OCI-LY7 (cell line): ENCODE results near the gene TTF2. TPM values are rescaled to one million over a fixed set of nuclear protein-coding genes. Genes with fewer than 3 reads are reported as not detected.

Source experiments
- BruUV-seq: library from RNA; stranded (reverse); fragments of 400-500 nt; replicated peaks from 2 replicates; lab custom pipeline; 2021; lab: Mats Ljungman, UMichigan
- CTCF ChIA-PET: fragments of 300-600 bp; sonication (Branson Sonifier 250); formaldehyde crosslinking; loops from one replicate; lab custom pipeline; 2022; ENCODE audit warnings: antibody characterized with exemption; ENCODE audit not compliant: unreplicated experiment; lab: Charles Lee
- POLR2A ChIA-PET: fragments of 300-600 bp; sonication (Branson Sonifier 250); formaldehyde crosslinking; loops from one replicate; lab custom pipeline; 2022; ENCODE audit warnings: antibody characterized with exemption; lab: Charles Lee
- DNase-seq: peaks from one replicate; pipeline ENCODE4 v3.0.0-alpha.2; 2015; ENCODE audit warnings: low spot score
- H2AFZ ChIP-seq: fragments of 200-600 bp; sonication (generic), shearing (Covaris generic); 2 replicates; pipeline ENCODE4 v1.6.1; 2014; ENCODE audit warnings: mild to moderate bottlenecking, antibody characterized with exemption, low read length, moderate library complexity
- H3K27ac ChIP-seq: fragments of 200-600 bp; sonication (generic); 2 replicates; pipeline ENCODE4 v1.5.1; 2014; ENCODE audit warnings: mixed run types, low read depth, mild to moderate bottlenecking, moderate library complexity, low read length, inconsistent platforms; ENCODE audit not compliant: poor library complexity, severe bottlenecking
- H3K36me3 ChIP-seq: fragments of 200-600 bp; sonication (generic); 2 replicates; pipeline ENCODE4 v1.6.1; 2014; ENCODE audit warnings: mild to moderate bottlenecking, antibody characterized with exemption, low read length, moderate library complexity, mixed read lengths; ENCODE audit not compliant: insufficient read depth
- H3K4me1 ChIP-seq: fragments of 200-600 bp; sonication (generic); 2 replicates; pipeline ENCODE4 v1.5.1; 2014; ENCODE audit warnings: mild to moderate bottlenecking, low read length; ENCODE audit not compliant: insufficient read depth, poor library complexity, severe bottlenecking
- H3K4me2 ChIP-seq: fragments of 200-600 bp; sonication (generic); 2 replicates; pipeline ENCODE4 v1.6.1; 2014; ENCODE audit warnings: mild to moderate bottlenecking, low read length
- H3K4me3 ChIP-seq: fragments of 200-600 bp; sonication (generic); 2 replicates; pipeline ENCODE4 v1.5.1; 2014; ENCODE audit warnings: mild to moderate bottlenecking, low read depth, low read length; ENCODE audit not compliant: poor library complexity, severe bottlenecking
- H3K79me2 ChIP-seq: fragments of 200-600 bp; sonication (generic); 2 replicates; pipeline ENCODE4 v1.6.1; 2016; ENCODE audit warnings: low read depth, mild to moderate bottlenecking, low read length, moderate library complexity, mixed read lengths; ENCODE audit not compliant: insufficient read depth
- H3K9me2 ChIP-seq: fragments of 200-600 bp; sonication (generic); 2 replicates; pipeline ENCODE4 v1.6.1; 2016; ENCODE audit warnings: mild to moderate bottlenecking, low read length, mixed read lengths; ENCODE audit not compliant: insufficient read depth
- H3K9me3 ChIP-seq: fragments of 200-600 bp; sonication (generic); 2 replicates; pipeline ENCODE4 v1.6.1; 2014; ENCODE audit warnings: mild to moderate bottlenecking, mixed run types, low read length, mixed read lengths
- H4K20me1 ChIP-seq: fragments of 200-600 bp; sonication (generic); 2 replicates; pipeline ENCODE4 v1.6.1; 2014; ENCODE audit warnings: mild to moderate bottlenecking, antibody characterized with exemption, low read length, moderate library complexity, mixed read lengths; ENCODE audit not compliant: insufficient read depth
- CTCF ChIP-seq: fragments of 200-600 bp; sonication (generic); conservative IDR thresholded peaks from 2 replicates; pipeline ENCODE4 v1.5.1; 2014; ENCODE audit warnings: mild to moderate bottlenecking, antibody characterized with exemption, low read length, moderate library complexity, mixed read lengths
- EZH2phosphoT487 ChIP-seq: fragments of 200-600 bp; sonication (generic); IDR thresholded peaks from 2 replicates; pipeline ENCODE4 v1.6.1; 2018; ENCODE audit warnings: low read depth, borderline replicate concordance, mild to moderate bottlenecking, mixed run types, antibody characterized with exemption, low read length, moderate library complexity, mixed read lengths
- intact Hi-C: fragments of 100-400 bp; cut with micrococcal nuclease; formaldehyde crosslinking; loops from one replicate; pipeline ENCODE4 v1.10.0; 2022; ENCODE audit not compliant: unreplicated experiment
- total RNA-seq, 2 experiments: library from RNA; depleted of rRNA in 1 of 2; stranded (reverse); fragments of >200 nt in 1 of 2; shearing (Covaris generic) in 1 of 2; gene quantifications; 2 replicates each; pipeline ENCODE4 v1.2.3, GENCODE V29; 2014 to 2022

The TTF2 gene
- total RNA-seq, 2 experiments from 2014 or later, result 81.3 to 133 TPM

GRCh38 chr1:117135329-117135728 lies 75.2 kb downstream of the TTF2 start:
- Histone ChIP-seq H3K79me2 (no peaks in the 10 kb centered on the region), H3K27ac (no peak overlapping the region), H3K9me3 (no peaks in the 10 kb centered on the region), H3K4me1 (no peaks in the 10 kb centered on the region), H3K4me3 (no peak overlapping the region), H4K20me1 (no peaks in the 10 kb centered on the region), H3K4me2 (no peak overlapping the region), H2AFZ (no peak overlapping the region), H3K9me2 (no peaks in the 10 kb centered on the region), H3K36me3 (no peaks in the 10 kb centered on the region)
- DNase-seq, result no peak
- ChIA-PET CTCF (no interaction called here), POLR2A (interaction anchor here (1.2 kb wide), 1 partner anchor 11 kb away, joined by 3 read pairs; no protein-coding TSS in a partner anchor)
- no TSS peak for BruUV-seq
- intact Hi-C loops, result no loop called here
- TF ChIP-seq EZH2phosphoT487 (no peak), CTCF (no peak)

GRCh38 chr1:117136749-117137148 lies 76.6 kb downstream of the TTF2 start:
- ChIA-PET CTCF (no interaction called here), POLR2A (no interaction called here)
- Histone ChIP-seq H3K9me3 (no peaks in the 10 kb centered on the region), H3K36me3 (no peaks in the 10 kb centered on the region), H3K4me1 (no peaks in the 10 kb centered on the region), H3K9me2 (no peaks in the 10 kb centered on the region), H3K79me2 (no peaks in the 10 kb centered on the region), H2AFZ (no peak overlapping the region), H3K4me2 (no peak overlapping the region), H4K20me1 (no peaks in the 10 kb centered on the region), H3K27ac (no peak overlapping the region), H3K4me3 (no peak overlapping the region)
- intact Hi-C loops, result no loop called here
- BruUV-seq, result no TSS peak
- no peak for TF ChIP-seq EZH2phosphoT487
- no peak for DNase-seq

- Histone ChIP-seq H3K4me1 (no peaks in the 10 kb centered on the region), H3K4me3 (no peak overlapping the region), H3K4me2 (no peak overlapping the region), H3K79me2 (no peaks in the 10 kb centered on the region), H3K9me3 (no peaks in the 10 kb centered on the region), H3K27ac (no peak overlapping the region), H4K20me1 (no peaks in the 10 kb centered on the region), H3K9me2 (no peaks in the 10 kb centered on the region), H2AFZ (no peak overlapping the region), H3K36me3 (no peaks in the 10 kb centered on the region)
- intact Hi-C loops, result no loop called here
- ChIA-PET CTCF (no interaction called here), POLR2A (no interaction called here)
- no TSS peak for BruUV-seq
- TF ChIP-seq CTCF, result no peak
- no peak for TF ChIP-seq EZH2phosphoT487
- DNase-seq, result no peak
These were observed 77.2 kb downstream of the TTF2 start for GRCh38 chr1:117137281-117137855.
